SK-N-SH treated with all-trans-retinoic acid at 6 μM for 48 hours (cell line): ENCODE data around the gene MTA1.

Experiments used
- ATAC-seq: fragments of 200-7000 bp; cut with Tn5 transposase; 3 replicates; pipeline ENCODE4 v1.9.1; 2020; ENCODE audit warnings: mild to moderate bottlenecking, moderate library complexity
- ARNTL ChIP-seq: fragments of 450-650 bp; formaldehyde crosslinking; IDR thresholded peaks from 2 replicates; pipeline ENCODE4 v1.5.0; 2020; ENCODE audit warnings: low read depth, mild to moderate bottlenecking, moderate library complexity, borderline replicate concordance
- BACH2 ChIP-seq: fragments of 250-450 bp; sonication (Bioruptor Pico); IDR thresholded peaks from 2 replicates; pipeline ENCODE4 v1.9.0; 2021; ENCODE audit warnings: mild to moderate bottlenecking, borderline replicate concordance
- CSDC2 ChIP-seq: fragments of 250-450 bp; sonication (Bioruptor Pico); IDR thresholded peaks from 2 replicates; pipeline ENCODE4 v1.5.0; 2020; ENCODE audit warnings: mild to moderate bottlenecking, moderate library complexity
- ESRRG ChIP-seq: fragments of 250-450 bp; sonication (Bioruptor Pico); IDR thresholded peaks from 2 replicates; pipeline ENCODE4 v1.6.1; 2021; ENCODE audit warnings: mild to moderate bottlenecking
- GLIS3 ChIP-seq: fragments of 250-450 bp; sonication (Bioruptor Pico); IDR thresholded peaks from 2 replicates; pipeline ENCODE4 v1.5.0; 2020; ENCODE audit warnings: mild to moderate bottlenecking, moderate library complexity
- ISL1 ChIP-seq: fragments of 250-450 bp; sonication (Bioruptor Pico); IDR thresholded peaks from 2 replicates; pipeline ENCODE4 v2.1.2; 2022; ENCODE audit warnings: mild to moderate bottlenecking, moderate library complexity
- OSR1 ChIP-seq: fragments of 250-450 bp; sonication (Bioruptor Pico); IDR thresholded peaks from 2 replicates; pipeline ENCODE4 v1.8.0; 2022; ENCODE audit warnings: moderate library complexity, mild to moderate bottlenecking, inconsistent platforms
- RARB ChIP-seq: fragments of 250-450 bp; sonication (Bioruptor Pico); IDR thresholded peaks from 2 replicates; pipeline ENCODE4 v1.8.0; 2021; ENCODE audit warnings: mild to moderate bottlenecking, moderate library complexity
- SNAI2 ChIP-seq: fragments of 250-450 bp; sonication (Bioruptor Pico); IDR thresholded peaks from 2 replicates; pipeline ENCODE4 v1.5.0; 2020; ENCODE audit warnings: mild to moderate bottlenecking, moderate library complexity
- TCF4 ChIP-seq: fragments of 250-450 bp; sonication (Bioruptor Pico); IDR thresholded peaks from 2 replicates; pipeline ENCODE4 v1.8.0; 2021; ENCODE audit warnings: mild to moderate bottlenecking, moderate library complexity, borderline replicate concordance
- TOX ChIP-seq: fragments of 250-450 bp; sonication (Bioruptor Pico); IDR thresholded peaks from 2 replicates; pipeline ENCODE4 v1.8.0; 2021; ENCODE audit warnings: mild to moderate bottlenecking, moderate library complexity, borderline replicate concordance
- ZC3H10 ChIP-seq: fragments of 250-450 bp; sonication (Bioruptor Pico); IDR thresholded peaks from 2 replicates; pipeline ENCODE4 v1.5.1; 2021; ENCODE audit warnings: mild to moderate bottlenecking, moderate library complexity
- ZFP3 ChIP-seq: fragments of 250-450 bp; sonication (Bioruptor Pico); IDR thresholded peaks from 2 replicates; pipeline ENCODE4 v1.5.0; 2020; ENCODE audit warnings: mild to moderate bottlenecking, moderate library complexity
- ZFP30 ChIP-seq: fragments of 450-650 bp; formaldehyde crosslinking; IDR thresholded peaks from 2 replicates; pipeline ENCODE4 v1.5.0; 2022; ENCODE audit warnings: mild to moderate bottlenecking, moderate library complexity
- ZNF565 ChIP-seq: fragments of 450-650 bp; formaldehyde crosslinking; conservative IDR thresholded peaks from 2 replicates; pipeline ENCODE4 v1.5.0; 2020; ENCODE audit warnings: low read depth, mild to moderate bottlenecking, moderate library complexity
- ZNF8 ChIP-seq: fragments of 450-650 bp; formaldehyde crosslinking; IDR thresholded peaks from 2 replicates; pipeline ENCODE4 v1.5.0; 2020; ENCODE audit warnings: mild to moderate bottlenecking, moderate library complexity
- TF ChIP-seq, protein P1 (sequence below): fragments of 250-450 bp; sonication (Bioruptor Pico); IDR thresholded peaks from 2 replicates; pipeline ENCODE4 v1.5.1; 2021; ENCODE audit warnings: mild to moderate bottlenecking, moderate library complexity
- TF ChIP-seq, protein P2 (sequence below): fragments of 250-450 bp; sonication (Bioruptor Pico); IDR thresholded peaks from 2 replicates; pipeline ENCODE4 v1.5.0; 2020; ENCODE audit warnings: mild to moderate bottlenecking, moderate library complexity
- TF ChIP-seq, protein P3 (sequence below): fragments of 250-450 bp; sonication (Bioruptor Pico); IDR thresholded peaks from 2 replicates; pipeline ENCODE4 v1.8.0; 2020; ENCODE audit warnings: mild to moderate bottlenecking, moderate library complexity, borderline replicate concordance
- TF ChIP-seq, protein P4 (sequence below): fragments of 250-450 bp; sonication (Bioruptor Pico); IDR thresholded peaks from 2 replicates; pipeline ENCODE4 v1.8.0; 2021; ENCODE audit warnings: low read depth, mild to moderate bottlenecking, moderate library complexity, borderline replicate concordance
- TF ChIP-seq, protein P5 (sequence below): fragments of 250-450 bp; sonication (Bioruptor Pico); IDR thresholded peaks from 2 replicates; pipeline ENCODE4 v1.5.1; 2020; ENCODE audit warnings: low read depth, mild to moderate bottlenecking, moderate library complexity

MTA1 gene

DNA sequence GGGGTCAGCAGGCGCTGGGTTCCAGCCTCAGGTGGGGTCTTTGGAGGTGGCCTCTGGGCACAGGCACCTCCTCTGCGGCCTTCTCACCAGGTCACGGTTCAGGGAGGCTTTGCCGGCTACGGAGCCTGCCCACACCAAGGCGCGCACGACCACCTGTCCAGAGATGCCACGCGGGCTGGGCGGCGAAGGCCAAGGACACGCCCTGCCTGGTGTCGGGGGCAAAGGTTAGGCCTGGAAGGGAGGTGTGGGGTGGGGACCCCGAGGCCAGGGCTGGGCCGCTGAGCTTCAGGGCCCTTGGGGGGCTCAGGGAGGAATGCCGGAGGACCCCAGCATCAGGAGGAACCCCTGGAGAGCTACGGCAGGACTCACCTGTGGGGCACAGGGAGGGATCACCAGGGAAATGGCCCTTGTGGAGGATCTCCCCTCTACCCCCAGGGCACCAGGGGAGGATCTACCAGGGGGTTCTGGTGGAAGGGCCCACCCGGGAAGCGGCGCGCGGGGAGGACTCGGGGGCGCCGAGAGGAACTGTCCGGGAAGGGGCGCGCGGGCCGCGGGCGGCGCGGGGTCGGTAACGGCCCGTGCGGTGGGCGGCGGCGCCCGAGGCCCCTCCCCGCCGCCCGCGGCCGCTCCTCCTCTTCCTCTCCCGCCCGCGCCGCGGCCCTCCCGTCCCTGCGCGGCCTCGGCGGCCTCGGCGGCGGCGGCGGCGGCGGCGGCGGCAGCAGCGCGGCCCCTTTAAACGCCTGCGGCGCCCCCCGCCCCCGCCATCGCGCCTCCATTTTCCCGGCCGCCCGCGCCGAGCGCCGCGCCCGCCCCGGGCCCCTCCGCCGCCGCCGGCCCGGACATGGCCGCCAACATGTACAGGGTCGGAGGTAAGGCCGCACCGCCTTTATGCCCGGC is at the start of gene MTA1:
Gene MTA1, plus strand, starts transcription at position 633 of the 897 bp plus-strand sequence. Its CDS starts 209 bp downstream, at position 842.
- ATAC-seq = peak; percentile 21; the same call in 2 of the 3 replicates

DNA sequence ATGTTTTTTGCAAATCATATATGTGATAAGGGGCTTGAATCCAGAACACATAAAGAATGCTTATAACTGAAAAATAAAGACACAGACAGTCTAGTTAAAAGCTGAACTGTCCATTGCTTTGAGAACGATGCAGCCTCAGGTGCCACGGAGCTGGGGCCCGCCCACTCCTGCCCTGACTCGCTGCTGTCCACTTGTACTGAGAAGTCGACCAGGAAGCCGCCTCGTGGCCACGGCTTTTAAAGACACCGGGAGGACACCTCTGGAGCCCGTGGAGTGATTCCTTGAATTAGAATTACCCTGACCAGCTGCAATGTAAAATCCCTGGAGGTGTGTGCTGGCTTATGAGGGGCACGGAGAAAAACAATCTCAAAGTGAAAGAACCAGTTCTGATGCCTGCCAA is 45.2 kb upstream of the MTA1 start:
- ATAC-seq = no peak
- TF ChIP-seq TOX (no peak), GLIS3 (no peak), OSR1 (CRISPR knock-in tag) (no peak), ZNF565 (no peak), ARNTL (CRISPR knock-in tag) (no peak), ZFP3 (CRISPR knock-in tag) (no peak), ESRRG (CRISPR knock-in tag) (no peak), ZFP30 (no peak), CSDC2 (CRISPR knock-in tag) (no peak)
- TF ChIP-seq, protein P1, sequence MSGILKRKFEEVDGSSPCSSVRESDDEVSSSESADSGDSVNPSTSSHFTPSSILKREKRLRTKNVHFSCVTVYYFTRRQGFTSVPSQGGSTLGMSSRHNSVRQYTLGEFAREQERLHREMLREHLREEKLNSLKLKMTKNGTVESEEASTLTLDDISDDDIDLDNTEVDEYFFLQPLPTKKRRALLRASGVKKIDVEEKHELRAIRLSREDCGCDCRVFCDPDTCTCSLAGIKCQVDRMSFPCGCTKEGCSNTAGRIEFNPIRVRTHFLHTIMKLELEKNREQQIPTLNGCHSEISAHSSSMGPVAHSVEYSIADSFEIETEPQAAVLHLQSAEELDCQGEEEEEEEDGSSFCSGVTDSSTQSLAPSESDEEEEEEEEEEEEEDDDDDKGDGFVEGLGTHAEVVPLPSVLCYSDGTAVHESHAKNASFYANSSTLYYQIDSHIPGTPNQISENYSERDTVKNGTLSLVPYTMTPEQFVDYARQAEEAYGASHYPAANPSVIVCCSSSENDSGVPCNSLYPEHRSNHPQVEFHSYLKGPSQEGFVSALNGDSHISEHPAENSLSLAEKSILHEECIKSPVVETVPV (CRISPR knock-in tag) = no peak
- TF ChIP-seq, protein P2, sequence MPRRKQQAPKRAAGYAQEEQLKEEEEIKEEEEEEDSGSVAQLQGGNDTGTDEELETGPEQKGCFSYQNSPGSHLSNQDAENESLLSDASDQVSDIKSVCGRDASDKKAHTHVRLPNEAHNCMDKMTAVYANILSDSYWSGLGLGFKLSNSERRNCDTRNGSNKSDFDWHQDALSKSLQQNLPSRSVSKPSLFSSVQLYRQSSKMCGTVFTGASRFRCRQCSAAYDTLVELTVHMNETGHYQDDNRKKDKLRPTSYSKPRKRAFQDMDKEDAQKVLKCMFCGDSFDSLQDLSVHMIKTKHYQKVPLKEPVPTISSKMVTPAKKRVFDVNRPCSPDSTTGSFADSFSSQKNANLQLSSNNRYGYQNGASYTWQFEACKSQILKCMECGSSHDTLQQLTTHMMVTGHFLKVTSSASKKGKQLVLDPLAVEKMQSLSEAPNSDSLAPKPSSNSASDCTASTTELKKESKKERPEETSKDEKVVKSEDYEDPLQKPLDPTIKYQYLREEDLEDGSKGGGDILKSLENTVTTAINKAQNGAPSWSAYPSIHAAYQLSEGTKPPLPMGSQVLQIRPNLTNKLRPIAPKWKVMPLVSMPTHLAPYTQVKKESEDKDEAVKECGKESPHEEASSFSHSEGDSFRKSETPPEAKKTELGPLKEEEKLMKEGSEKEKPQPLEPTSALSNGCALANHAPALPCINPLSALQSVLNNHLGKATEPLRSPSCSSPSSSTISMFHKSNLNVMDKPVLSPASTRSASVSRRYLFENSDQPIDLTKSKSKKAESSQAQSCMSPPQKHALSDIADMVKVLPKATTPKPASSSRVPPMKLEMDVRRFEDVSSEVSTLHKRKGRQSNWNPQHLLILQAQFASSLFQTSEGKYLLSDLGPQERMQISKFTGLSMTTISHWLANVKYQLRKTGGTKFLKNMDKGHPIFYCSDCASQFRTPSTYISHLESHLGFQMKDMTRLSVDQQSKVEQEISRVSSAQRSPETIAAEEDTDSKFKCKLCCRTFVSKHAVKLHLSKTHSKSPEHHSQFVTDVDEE (CRISPR knock-in tag) = no peak

More for the DNA sequence above, at the start of gene MTA1:
- TF ChIP-seq ISL1 (no peak), ZNF565 (no peak), SNAI2 (CRISPR knock-in tag) (no peak), ZFP3 (CRISPR knock-in tag) (no peak), ESRRG (CRISPR knock-in tag) (no peak), OSR1 (CRISPR knock-in tag) (no peak), TCF4 (CRISPR knock-in tag) (no peak), ZFP30 (no peak), ZC3H10 (CRISPR knock-in tag) (no peak), ZNF8 (CRISPR knock-in tag) (no peak), GLIS3 (no peak), RARB (CRISPR knock-in tag) (no peak), CSDC2 (CRISPR knock-in tag) (no peak), BACH2 (CRISPR knock-in tag) (no peak)
- TF ChIP-seq, protein P3, sequence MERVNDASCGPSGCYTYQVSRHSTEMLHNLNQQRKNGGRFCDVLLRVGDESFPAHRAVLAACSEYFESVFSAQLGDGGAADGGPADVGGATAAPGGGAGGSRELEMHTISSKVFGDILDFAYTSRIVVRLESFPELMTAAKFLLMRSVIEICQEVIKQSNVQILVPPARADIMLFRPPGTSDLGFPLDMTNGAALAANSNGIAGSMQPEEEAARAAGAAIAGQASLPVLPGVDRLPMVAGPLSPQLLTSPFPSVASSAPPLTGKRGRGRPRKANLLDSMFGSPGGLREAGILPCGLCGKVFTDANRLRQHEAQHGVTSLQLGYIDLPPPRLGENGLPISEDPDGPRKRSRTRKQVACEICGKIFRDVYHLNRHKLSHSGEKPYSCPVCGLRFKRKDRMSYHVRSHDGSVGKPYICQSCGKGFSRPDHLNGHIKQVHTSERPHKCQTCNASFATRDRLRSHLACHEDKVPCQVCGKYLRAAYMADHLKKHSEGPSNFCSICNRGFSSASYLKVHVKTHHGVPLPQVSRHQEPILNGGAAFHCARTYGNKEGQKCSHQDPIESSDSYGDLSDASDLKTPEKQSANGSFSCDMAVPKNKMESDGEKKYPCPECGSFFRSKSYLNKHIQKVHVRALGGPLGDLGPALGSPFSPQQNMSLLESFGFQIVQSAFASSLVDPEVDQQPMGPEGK = no peak
- TF ChIP-seq, protein P4, sequence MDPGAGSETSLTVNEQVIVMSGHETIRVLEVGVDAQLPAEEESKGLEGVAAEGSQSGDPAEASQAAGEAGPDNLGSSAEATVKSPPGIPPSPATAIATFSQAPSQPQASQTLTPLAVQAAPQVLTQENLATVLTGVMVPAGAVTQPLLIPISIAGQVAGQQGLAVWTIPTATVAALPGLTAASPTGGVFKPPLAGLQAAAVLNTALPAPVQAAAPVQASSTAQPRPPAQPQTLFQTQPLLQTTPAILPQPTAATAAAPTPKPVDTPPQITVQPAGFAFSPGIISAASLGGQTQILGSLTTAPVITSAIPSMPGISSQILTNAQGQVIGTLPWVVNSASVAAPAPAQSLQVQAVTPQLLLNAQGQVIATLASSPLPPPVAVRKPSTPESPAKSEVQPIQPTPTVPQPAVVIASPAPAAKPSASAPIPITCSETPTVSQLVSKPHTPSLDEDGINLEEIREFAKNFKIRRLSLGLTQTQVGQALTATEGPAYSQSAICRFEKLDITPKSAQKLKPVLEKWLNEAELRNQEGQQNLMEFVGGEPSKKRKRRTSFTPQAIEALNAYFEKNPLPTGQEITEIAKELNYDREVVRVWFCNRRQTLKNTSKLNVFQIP (CRISPR knock-in tag) = no peak
- TF ChIP-seq, protein P1 (CRISPR knock-in tag) = no peak
- TF ChIP-seq, protein P2 (CRISPR knock-in tag) = no peak
- TF ChIP-seq, protein P5, sequence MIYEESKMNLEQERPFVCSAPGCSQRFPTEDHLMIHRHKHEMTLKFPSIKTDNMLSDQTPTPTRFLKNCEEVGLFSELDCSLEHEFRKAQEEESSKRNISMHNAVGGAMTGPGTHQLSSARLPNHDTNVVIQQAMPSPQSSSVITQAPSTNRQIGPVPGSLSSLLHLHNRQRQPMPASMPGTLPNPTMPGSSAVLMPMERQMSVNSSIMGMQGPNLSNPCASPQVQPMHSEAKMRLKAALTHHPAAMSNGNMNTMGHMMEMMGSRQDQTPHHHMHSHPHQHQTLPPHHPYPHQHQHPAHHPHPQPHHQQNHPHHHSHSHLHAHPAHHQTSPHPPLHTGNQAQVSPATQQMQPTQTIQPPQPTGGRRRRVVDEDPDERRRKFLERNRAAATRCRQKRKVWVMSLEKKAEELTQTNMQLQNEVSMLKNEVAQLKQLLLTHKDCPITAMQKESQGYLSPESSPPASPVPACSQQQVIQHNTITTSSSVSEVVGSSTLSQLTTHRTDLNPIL (CRISPR knock-in tag) = no peak
